Parathyroid adenoma (tissue), 2 donors: Measurements from ENCODE around the gene SPI1.

ENCODE experiments used
- H2AFZ ChIP-seq: fragments of 300-600 bp; sonication (generic); one replicate; pipeline ENCODE4 v1.7.0; 2017; ENCODE audit warnings: antibody characterized with exemption, mild to moderate bottlenecking
- H3K27ac ChIP-seq: fragments of 300-600 bp; sonication (generic); one replicate; pipeline ENCODE4 v1.7.0; 2017
- H3K27me3 ChIP-seq: fragments of 300-600 bp; sonication (generic); one replicate; pipeline ENCODE4 v1.7.0; 2017; ENCODE audit warnings: low read length; ENCODE audit not compliant: control insufficient read depth, insufficient read depth
- H3K36me3 ChIP-seq: fragments of 300-600 bp; sonication (generic); one replicate; pipeline ENCODE4 v1.7.0; 2017; ENCODE audit warnings: low read length; ENCODE audit not compliant: control insufficient read depth, insufficient read depth
- H3K4me1 ChIP-seq: fragments of 300-600 bp; sonication (generic); one replicate; pipeline ENCODE4 v1.7.0; 2017; ENCODE audit warnings: control low read depth
- H3K4me2 ChIP-seq: fragments of 300-600 bp; sonication (generic); one replicate; pipeline ENCODE4 v1.7.0; 2017; ENCODE audit warnings: low read length
- H3K4me3 ChIP-seq: fragments of 300-600 bp; sonication (generic); one replicate; pipeline ENCODE4 v1.7.0; 2017; ENCODE audit warnings: low read depth, low read length
- H3K79me2 ChIP-seq: fragments of 300-600 bp; sonication (generic); one replicate; pipeline ENCODE4 v1.7.0; 2017; ENCODE audit warnings: control low read depth
- H3K9ac ChIP-seq: fragments of 300-600 bp; sonication (generic); one replicate; pipeline ENCODE4 v1.7.0; 2017; ENCODE audit warnings: mild to moderate bottlenecking
- H3K9me3 ChIP-seq: fragments of 300-600 bp; sonication (generic); one replicate; pipeline ENCODE4 v1.7.0; 2017; ENCODE audit warnings: low read length; ENCODE audit not compliant: control insufficient read depth
- TF ChIP-seq, protein P1 (sequence below): fragments of 300-600 bp; sonication (generic); IDR thresholded peaks from one replicate; pipeline ENCODE4 v1.7.0; 2017; ENCODE audit warnings: antibody characterized with exemption, mild to moderate bottlenecking
- donor health status: primary hyperparathyroidism.

SPI1 gene

DNA sequence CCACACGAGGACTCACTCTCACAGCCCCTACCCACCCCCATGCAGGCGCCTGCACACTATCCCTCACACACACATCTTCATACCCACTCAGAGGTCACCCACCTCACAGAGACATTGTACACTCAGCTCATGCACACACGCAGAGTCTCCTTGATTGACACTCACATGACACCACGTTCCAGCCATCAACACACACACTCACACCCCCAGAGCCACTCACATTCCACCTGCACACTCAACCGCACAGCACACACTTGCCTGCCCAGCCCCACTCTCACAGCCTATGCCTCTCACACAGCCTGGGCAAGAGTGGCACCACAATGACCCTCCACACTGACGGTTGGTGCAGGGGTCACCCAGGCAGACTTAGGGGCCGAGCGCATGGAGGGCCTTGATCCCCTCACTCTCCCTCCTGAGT is 2.2 kb downstream of the SPI1 start:
- Histone ChIP-seq H3K79me2 (no peaks in the 10 kb centered on the region), H3K36me3 (no peaks in the 10 kb centered on the region), H3K27ac (no peak overlapping the region), H3K27me3 (no peaks in the 10 kb centered on the region), H3K4me1 (no peaks in the 10 kb centered on the region), H3K4me2 (no peak overlapping the region), H3K9me3 (no peaks in the 10 kb centered on the region), H2AFZ (no peak overlapping the region), H3K4me3 (no peak overlapping the region), H3K9ac (no peak overlapping the region)
- TF ChIP-seq, protein P1, sequence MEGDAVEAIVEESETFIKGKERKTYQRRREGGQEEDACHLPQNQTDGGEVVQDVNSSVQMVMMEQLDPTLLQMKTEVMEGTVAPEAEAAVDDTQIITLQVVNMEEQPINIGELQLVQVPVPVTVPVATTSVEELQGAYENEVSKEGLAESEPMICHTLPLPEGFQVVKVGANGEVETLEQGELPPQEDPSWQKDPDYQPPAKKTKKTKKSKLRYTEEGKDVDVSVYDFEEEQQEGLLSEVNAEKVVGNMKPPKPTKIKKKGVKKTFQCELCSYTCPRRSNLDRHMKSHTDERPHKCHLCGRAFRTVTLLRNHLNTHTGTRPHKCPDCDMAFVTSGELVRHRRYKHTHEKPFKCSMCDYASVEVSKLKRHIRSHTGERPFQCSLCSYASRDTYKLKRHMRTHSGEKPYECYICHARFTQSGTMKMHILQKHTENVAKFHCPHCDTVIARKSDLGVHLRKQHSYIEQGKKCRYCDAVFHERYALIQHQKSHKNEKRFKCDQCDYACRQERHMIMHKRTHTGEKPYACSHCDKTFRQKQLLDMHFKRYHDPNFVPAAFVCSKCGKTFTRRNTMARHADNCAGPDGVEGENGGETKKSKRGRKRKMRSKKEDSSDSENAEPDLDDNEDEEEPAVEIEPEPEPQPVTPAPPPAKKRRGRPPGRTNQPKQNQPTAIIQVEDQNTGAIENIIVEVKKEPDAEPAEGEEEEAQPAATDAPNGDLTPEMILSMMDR, result no peak

DNA sequence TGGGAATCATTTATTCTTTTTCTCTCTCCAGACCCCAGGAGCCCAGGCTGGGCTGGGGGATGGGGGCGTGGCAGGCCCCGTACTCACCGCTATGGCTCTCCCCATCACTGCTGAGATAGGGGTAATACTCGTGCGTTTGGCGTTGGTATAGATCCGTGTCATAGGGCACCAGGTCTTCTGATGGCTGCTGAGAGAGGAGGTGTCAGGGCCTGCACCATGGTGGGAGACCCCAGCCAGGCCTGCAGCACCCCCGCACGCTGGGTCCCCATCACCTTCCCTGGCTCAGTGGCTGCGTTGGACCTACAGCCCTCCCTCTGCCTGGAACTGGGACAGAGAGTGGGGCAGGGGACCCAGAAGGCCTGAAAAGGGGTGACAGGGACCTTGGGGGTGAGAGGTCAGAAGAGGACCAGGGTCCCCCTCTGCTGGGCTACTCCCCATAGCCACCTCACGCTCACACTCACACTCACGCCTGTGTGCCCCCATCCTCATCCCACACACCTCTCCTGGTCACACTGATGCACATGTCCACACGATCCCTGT is 2.7 kb downstream of the SPI1 start:
- no peak overlapping the region for H3K9ac ChIP-seq
- TF ChIP-seq, protein P1, result no peak
- H3K27ac ChIP-seq, result no peak overlapping the region
- no peaks in the 10 kb centered on the region for H3K27me3 ChIP-seq
- no peaks in the 10 kb centered on the region for H3K36me3 ChIP-seq
- no peak overlapping the region for H3K4me2 ChIP-seq
- no peaks in the 10 kb centered on the region for H3K79me2 ChIP-seq
- H2AFZ ChIP-seq, result no peak overlapping the region
- no peaks in the 10 kb centered on the region for H3K9me3 ChIP-seq
- H3K4me3 ChIP-seq, result no peak overlapping the region
- no peaks in the 10 kb centered on the region for H3K4me1 ChIP-seq

GRCh38 chr11:47375020-47375419 is 3.3 kb downstream of the SPI1 start:
- Histone ChIP-seq H3K27me3 (no peaks in the 10 kb centered on the region), H3K79me2 (no peaks in the 10 kb centered on the region), H3K9me3 (no peaks in the 10 kb centered on the region), H3K4me1 (no peaks in the 10 kb centered on the region), H3K4me2 (no peak overlapping the region), H2AFZ (no peak overlapping the region), H3K9ac (no peak overlapping the region), H3K36me3 (no peaks in the 10 kb centered on the region), H3K4me3 (no peak overlapping the region), H3K27ac (no peak overlapping the region)
- TF ChIP-seq, protein P1, result no peak

DNA sequence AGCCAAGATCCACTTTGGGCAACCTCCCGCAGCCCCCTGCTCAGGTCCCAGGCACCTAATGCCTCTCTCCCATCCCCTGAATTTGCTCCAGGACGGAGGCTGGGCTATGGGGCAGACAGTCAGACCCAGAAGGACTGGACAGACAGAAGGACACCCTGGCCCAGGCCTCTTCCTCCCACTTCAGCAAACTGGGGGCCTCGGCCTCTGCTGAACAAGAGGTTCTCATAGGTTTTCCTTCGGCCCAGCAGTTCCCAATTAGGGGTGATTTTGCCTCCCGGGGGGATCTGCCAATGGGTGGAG is 3.7 kb downstream of the SPI1 start:
- Histone ChIP-seq H3K27ac (no peak overlapping the region), H3K79me2 (no peaks in the 10 kb centered on the region), H3K4me3 (no peak overlapping the region), H2AFZ (no peak overlapping the region), H3K9me3 (no peaks in the 10 kb centered on the region), H3K4me1 (no peaks in the 10 kb centered on the region), H3K4me2 (no peak overlapping the region), H3K9ac (no peak overlapping the region), H3K36me3 (no peaks in the 10 kb centered on the region), H3K27me3 (no peaks in the 10 kb centered on the region)
- TF ChIP-seq, protein P1, result no peak

DNA sequence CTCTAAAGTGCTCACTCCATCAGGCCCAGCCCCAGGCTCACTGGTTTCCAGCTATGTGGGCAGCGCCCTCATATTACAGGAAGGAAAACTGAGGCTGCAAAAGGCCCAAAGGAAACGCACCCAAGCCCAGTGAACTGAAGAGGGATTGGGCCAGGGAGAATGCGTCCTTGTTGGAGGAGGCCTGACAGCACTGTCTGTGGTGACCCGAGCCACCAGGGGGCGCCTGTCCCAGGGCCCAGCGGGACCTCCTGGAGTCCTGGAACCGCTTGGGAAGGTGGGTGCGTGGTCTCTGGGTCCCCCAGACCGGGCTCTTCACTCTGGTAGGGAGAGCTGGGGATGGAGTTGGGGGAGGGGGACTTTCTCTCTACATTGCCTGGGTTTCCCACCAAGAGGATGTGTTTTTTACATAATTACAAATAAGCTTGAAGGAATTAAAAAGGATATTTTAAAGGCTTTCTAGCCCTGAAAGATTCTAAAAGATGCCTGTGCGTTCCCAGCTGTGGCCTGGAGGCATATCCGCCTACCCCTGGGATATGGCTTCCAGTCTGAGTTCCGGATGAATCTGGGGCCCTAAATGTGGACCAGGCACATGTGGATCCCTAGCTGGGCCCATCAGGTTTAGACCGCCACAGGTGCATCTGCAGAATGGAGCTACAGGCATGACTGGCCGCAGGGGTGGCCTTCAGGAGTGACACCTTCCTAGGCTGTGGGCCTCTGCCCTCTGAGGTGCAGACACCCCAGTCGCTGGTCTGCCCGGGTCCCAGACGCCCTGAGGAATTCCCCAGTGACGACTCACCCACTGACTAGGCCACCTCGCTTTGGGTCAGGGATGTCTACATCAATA is 4.2 kb downstream of the SPI1 start:
- TF ChIP-seq, protein P1, result peak; percentile 88
- no peaks in the 10 kb centered on the region for H3K4me1 ChIP-seq
- no peak overlapping the region for H3K9ac ChIP-seq
- H3K79me2 ChIP-seq, result no peaks in the 10 kb centered on the region
- no peak overlapping the region for H3K4me3 ChIP-seq
- no peak overlapping the region for H3K4me2 ChIP-seq
- no peak overlapping the region for H3K27ac ChIP-seq
- no peaks in the 10 kb centered on the region for H3K9me3 ChIP-seq
- no peaks in the 10 kb centered on the region for H3K27me3 ChIP-seq
- H2AFZ ChIP-seq, result peak overlapping the region; percentile 79
- H3K36me3 ChIP-seq, result no peaks in the 10 kb centered on the region
